Psoas muscle (tissue), 8 donors: Measurements from ENCODE around the gene NT5C3B. TPM values are rescaled to one million over a fixed set of nuclear protein-coding genes. Genes with fewer than 3 reads are reported as not detected.
"Not testable (repeated sequence)": the region's sequence is repeated elsewhere in the genome, so short reads cannot be mapped to it uniquely, and the experiment has no call there.

Experiments
- ATAC-seq, 4 donors: fragments of 200-7000 bp; cut with Tn5 transposase; one replicate each; pipeline ENCODE4 v1.9.1; 2020; ENCODE audit warnings: moderate library complexity in 3 of 4, mild to moderate bottlenecking in 2 of 4
- DNase-seq, 2 donors: peaks; one replicate each; pipeline ENCODE4 v3.0.0-alpha.2; 2020
- H3K27ac ChIP-seq: fragments of 200-600 bp; one replicate; pipeline ENCODE4 v1.8.0; 2022
- H3K27me3 ChIP-seq, 3 donors: fragments of 200-600 bp in 1 of 3; one replicate each; pipeline versions ENCODE4 v1.6.1 to v1.8.0; 2013 to 2022; ENCODE audit warnings: low read length in 2 of 3, mild to moderate bottlenecking in 2 of 3, moderate library complexity in 1 of 3; ENCODE audit not compliant: insufficient read depth in 3 of 3
- H3K36me3 ChIP-seq, 2 donors: fragments of 200-600 bp in 1 of 2; one replicate each; pipeline versions ENCODE4 v1.6.1 to v1.8.0; 2013 to 2022; ENCODE audit warnings: low read depth in 1 of 2, mild to moderate bottlenecking in 1 of 2, moderate library complexity in 1 of 2; ENCODE audit not compliant: insufficient read depth in 1 of 2
- H3K4me1 ChIP-seq: fragments of 200-600 bp; one replicate; pipeline ENCODE4 v1.8.0; 2022
- H3K4me3 ChIP-seq: fragments of 200-600 bp; one replicate; pipeline ENCODE4 v1.8.0; 2022; ENCODE audit warnings: mild to moderate bottlenecking
- H3K9me3 ChIP-seq: fragments of 200-600 bp; one replicate; pipeline ENCODE4 v1.8.0; 2022
- WGBS, 3 donors: extraction: QIAGEN DNeasy Blood & Tissue Kit; methylation state at CpG; one replicate each; pipeline versions ENCODE4 v1.1.6 to v1.1.7; 2013; 5-methylcytosine and 5-hydroxymethylcytosine counted together
- intact Hi-C, 2 donors: fragments of 100-400 bp; cut with DNase I; formaldehyde crosslinking; loops; one replicate each; pipeline versions ENCODE4 v1.11.0 to v1.14.2; 2022
- polyA plus RNA-seq, 3 donors: library from polyadenylated mRNA; stranded (reverse); fragments of 200-250 nt; gene quantifications; one replicate each; pipeline ENCODE4 v1.2.3, GENCODE V29; 2013
- total RNA-seq, 4 donors: library from RNA; stranded (reverse); fragmentation: NEBNext Ultra II Directional in 2 of 4; extraction: Animal tissue kit (Norgen Biotek cat#: 25700) in 2 of 4; gene quantifications; one replicate each; pipeline versions ENCODE4 v1.2.1 to v1.2.4, GENCODE V29; 2021 to 2023
- TF ChIP-seq, protein P1 (sequence below): fragments of 200-600 bp; IDR thresholded peaks from one replicate; pipeline ENCODE4 v1.8.0; 2022; ENCODE audit warnings: antibody characterized with exemption
- donor health status: healthy with polysubstance abuse.
- donor health status: DM: no; HTN: no; CAD: no; lungs with moderate emphysema.
- donor health status: Bipolar disorder and iron deficiency.
- donor health status: healthy.
- donor health status: DM: yes; HTN: yes; CAD: no.
- donor health status: DM: no; HTN: no; CAD: no.
- donor health status: DM: no; HTN: no; CAD: no.
- donor health status: DM: yes; HTN: yes; CAD: no.

NT5C3B gene
- total and polyA plus RNA-seq, 7 donors: 12.2 to 27.5 (median 18.6) TPM

DNA sequence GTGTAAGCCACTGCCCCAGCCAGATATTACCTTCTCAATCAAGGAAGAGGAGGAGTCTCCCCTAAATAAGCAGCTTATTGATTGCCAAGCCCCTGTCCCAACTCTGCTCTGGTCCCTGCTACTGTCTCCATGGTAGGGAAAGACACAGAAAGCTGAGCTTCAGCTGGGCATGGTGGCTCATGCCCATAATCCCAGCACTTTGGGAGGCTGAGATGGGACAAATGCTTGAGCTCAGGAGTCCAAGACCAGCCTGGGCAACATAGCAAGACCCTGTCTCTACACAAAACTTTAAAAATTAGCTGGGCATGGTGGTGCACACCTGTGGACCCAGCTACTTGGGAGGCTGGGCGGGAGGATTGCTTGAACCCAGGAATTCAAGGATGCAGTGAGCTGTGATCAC, 56.1 kb downstream of the NT5C3B start:
- no peak for ATAC-seq
- Histone ChIP-seq H3K36me3 (no peaks in the 10 kb centered on the region), H3K4me1 (peaks cover 85% of the 10 kb centered on the region), H3K4me3 (no peak overlapping the region), H3K27ac (no peak overlapping the region), H3K9me3 (no peaks in the 10 kb centered on the region), H3K27me3 (no peaks in the 10 kb centered on the region)
- 91 to 100% (median 92%) methylated on average over 1 of the region's 1 CpG for WGBS, 3 donors
- no peak for DNase-seq
- TF ChIP-seq, protein P1, sequence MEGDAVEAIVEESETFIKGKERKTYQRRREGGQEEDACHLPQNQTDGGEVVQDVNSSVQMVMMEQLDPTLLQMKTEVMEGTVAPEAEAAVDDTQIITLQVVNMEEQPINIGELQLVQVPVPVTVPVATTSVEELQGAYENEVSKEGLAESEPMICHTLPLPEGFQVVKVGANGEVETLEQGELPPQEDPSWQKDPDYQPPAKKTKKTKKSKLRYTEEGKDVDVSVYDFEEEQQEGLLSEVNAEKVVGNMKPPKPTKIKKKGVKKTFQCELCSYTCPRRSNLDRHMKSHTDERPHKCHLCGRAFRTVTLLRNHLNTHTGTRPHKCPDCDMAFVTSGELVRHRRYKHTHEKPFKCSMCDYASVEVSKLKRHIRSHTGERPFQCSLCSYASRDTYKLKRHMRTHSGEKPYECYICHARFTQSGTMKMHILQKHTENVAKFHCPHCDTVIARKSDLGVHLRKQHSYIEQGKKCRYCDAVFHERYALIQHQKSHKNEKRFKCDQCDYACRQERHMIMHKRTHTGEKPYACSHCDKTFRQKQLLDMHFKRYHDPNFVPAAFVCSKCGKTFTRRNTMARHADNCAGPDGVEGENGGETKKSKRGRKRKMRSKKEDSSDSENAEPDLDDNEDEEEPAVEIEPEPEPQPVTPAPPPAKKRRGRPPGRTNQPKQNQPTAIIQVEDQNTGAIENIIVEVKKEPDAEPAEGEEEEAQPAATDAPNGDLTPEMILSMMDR: no peak
- intact Hi-C loops: no loop called here

DNA sequence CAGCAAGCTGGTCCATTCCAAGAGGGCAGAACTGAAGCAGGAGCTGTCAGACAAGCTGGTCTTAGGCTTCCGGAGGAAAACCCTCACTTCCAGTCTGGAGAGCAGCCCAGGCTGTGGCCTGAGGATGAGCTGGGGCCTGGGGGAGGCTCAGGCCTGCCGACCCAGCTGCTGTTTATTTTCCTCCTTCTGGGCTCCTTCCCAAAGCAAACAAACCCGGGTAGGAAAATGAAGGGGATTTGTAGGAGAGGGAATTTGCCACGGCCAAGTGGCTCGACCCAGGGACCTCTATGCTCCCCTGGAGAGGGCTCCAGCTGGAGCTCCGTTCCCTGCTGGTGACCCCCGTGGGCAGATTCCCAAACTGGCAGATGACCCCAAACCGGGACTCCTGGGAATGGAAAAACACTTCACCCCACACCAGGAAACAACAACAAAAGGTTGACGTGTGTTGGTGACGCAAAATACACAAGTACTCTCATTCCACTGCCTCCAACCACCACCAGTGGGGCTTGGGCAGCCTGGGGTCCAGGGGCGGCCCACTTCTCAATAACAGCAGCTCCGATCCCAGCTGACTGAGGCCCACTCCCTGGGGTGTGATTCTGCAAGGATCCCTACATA, 58.4 kb downstream of the NT5C3B start:
- H3K4me3 ChIP-seq: no peak overlapping the region
- WGBS, 3 donors: 7 to 15% (median 12%) methylated on average over 12 of the region's 12 CpGs
- peak overlapping the region; percentile 80 for H3K27ac ChIP-seq
- H3K36me3 ChIP-seq: peaks cover 0 to under 1% of the 10 kb centered on the region in 2 donors
- ATAC-seq: peak; percentile 2 to 57 (median 29)
- H3K9me3 ChIP-seq: no peaks in the 10 kb centered on the region
- peak; percentile 68 to 88 for DNase-seq
- intact Hi-C loops: no loop called here
- H3K27me3 ChIP-seq: no peaks in the 10 kb centered on the region
- peaks cover 69% of the 10 kb centered on the region for H3K4me1 ChIP-seq
- TF ChIP-seq, protein P1: no peak

DNA sequence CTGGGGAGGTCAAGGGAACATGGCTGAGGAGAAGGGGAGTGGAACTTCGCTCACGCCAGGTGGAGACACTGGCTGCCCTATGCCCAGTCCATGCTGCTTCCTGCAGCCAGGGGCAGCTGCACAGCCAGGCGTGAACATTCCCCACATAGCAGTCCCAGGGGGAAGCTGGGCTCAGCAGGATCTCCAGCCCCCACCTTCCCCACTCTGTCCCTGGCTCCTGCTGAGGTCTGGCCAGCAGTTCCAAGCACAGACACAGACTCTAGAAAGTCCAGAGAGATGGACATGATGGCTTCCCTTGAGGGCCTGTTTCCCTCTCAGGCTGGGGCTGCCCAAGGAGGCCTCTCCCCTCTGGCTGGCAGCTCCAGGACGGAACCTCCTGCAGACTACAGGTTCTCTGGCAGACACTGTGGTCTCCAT, 58.9 kb downstream of the NT5C3B start:
- Histone ChIP-seq H3K4me3 (peak overlapping the region; percentile 19), H3K27me3 (no peaks in the 10 kb centered on the region), H3K27ac (peak overlapping the region; percentile 80), H3K4me1 (peaks cover 64% of the 10 kb centered on the region), H3K9me3 (no peaks in the 10 kb centered on the region), H3K36me3 (peaks cover 0 to 5% of the 10 kb centered on the region in 2 donors)
- TF ChIP-seq, protein P1: peak; percentile 37
- peak; percentile 56 to 72 (median 68) for ATAC-seq
- 2 to 8% (median 4%) methylated on average over 4 of the region's 4 CpGs for WGBS, 3 donors
- intact Hi-C loops: no loop called here
- DNase-seq: peak; percentile 49 to 85

DNA sequence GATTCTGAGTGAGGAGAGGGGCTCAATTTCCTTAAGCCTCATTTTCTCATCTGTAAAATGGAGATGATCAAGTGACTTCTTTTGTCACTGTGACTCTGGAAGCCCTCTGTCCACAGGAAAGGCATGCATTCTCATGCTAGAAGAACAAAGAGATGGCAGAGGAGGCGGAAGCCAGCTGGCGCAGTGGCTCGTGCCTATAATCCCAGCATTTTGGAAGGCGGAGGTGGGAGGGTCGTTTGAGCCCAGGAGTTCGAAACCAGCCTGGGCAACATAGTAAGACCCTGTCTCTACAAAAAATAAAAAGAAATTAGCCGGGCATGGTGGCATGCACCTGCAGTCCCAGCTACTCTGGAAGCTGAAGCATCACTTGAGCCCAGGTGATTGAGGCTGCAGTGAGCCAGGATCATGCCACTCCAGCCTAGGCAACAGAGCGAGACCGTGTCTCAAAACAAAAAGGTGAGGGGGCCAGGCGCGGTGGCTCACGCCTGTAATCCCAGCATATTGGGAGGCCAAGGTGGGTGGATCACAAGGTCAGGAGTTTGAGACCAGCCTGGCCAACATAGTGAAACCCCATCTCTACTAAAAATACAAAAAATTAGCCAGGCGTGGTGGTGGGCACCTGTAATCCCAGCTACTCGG, 59.7 kb downstream of the NT5C3B start:
- ATAC-seq, H3K36me3 ChIP-seq, intact Hi-C loops, H3K27me3 ChIP-seq, DNase-seq, H3K9me3 ChIP-seq: not testable (repeated sequence)
- peak overlapping the region; percentile 80 for H3K27ac ChIP-seq
- H3K4me1 ChIP-seq: peaks cover 56% of the 10 kb centered on the region
- peak overlapping the region; percentile 23 for H3K4me3 ChIP-seq
- 57 to 75% (median 59%) methylated on average over 14 of the region's 14 CpGs for WGBS, 3 donors

DNA sequence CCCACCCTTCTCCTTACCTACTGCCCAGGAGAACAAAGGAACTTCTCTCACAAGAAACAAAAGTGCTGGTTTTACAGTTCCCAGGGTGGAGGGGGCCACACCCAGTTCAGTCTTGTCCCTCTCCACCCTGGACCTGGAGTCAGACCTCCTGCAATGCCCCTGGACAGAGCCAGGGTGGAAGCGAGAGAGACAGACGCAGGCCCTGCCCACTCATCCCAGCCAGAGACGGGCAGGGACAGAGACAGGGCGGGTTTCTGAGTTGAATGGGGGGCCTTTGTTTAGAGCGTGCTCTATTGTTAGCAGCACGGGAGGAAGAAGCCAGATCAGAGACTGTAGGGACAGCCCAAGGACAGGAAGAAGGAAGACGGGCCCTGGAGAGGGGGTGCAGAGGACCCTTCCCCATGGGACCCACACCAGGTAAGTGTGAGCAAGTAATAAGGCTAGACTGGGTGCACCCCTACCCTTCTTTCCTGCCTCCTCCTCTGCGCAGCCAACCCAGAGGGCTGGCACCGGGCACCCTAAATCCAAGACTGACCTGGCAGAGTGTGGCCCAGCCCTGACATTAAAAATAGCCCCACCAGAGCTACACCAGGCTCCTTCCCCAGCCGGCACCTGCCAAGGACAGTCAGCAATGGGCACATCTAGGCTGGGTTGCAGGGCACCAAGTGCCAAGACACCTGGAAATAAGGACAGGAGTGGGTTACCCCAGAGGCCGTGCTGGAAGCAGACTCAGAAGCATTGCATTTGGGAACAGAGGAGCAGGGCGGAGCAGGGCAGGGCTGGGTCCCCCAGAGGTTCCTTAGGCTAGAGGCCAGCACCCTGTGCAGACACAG, 60.4 kb downstream of the NT5C3B start:
- H3K4me1 ChIP-seq: peaks cover 52% of the 10 kb centered on the region
- peak overlapping the region; percentile 23 for H3K4me3 ChIP-seq
- intact Hi-C loops: no loop called here
- peak in 1 of 2 donors; percentile 83 for DNase-seq
- H3K27ac ChIP-seq: peak overlapping the region; percentile 80
- peak; percentile 36 to 78 (median 72) for ATAC-seq
- TF ChIP-seq, protein P1: no peak
- H3K27me3 ChIP-seq: no peaks in the 10 kb centered on the region
- peaks cover 0 to 15% of the 10 kb centered on the region in 2 donors for H3K36me3 ChIP-seq
- WGBS, 3 donors: 20 to 25% (median 25%) methylated on average over 11 to 12 of the region's 12 CpGs
- no peaks in the 10 kb centered on the region for H3K9me3 ChIP-seq
